Skeletal muscle cell (primary cell): ENCODE measurements around the gene LANCL3.

Experiments
- DNase-seq: peaks from one replicate; pipeline ENCODE4 v3.0.0-alpha.2; 2010; ENCODE audit warnings: low read depth
- H3K4me3 ChIP-seq: 2 replicates; pipeline ENCODE4 v1.5.1; 2011; ENCODE audit warnings: low read depth, mild to moderate bottlenecking, control low read depth, low read length, moderate library complexity

The LANCL3 gene

GRCh38 chrX:37676811-37677210, 105.3 kb downstream of the LANCL3 start:
- no peak for DNase-seq
- no peak overlapping the region for H3K4me3 ChIP-seq

GRCh38 chrX:37677243-37677642, 105.8 kb downstream of the LANCL3 start:
- H3K4me3 ChIP-seq, result no peak overlapping the region
- DNase-seq, result no peak

- no peak overlapping the region for H3K4me3 ChIP-seq
- DNase-seq, result no peak
Measured at GRCh38 chrX:37677765-37678164, 106.3 kb downstream of the LANCL3 start.

- no peak for DNase-seq
- no peak overlapping the region for H3K4me3 ChIP-seq
Measured at GRCh38 chrX:37678574-37678973, 107.1 kb downstream of the LANCL3 start.

- no peak for DNase-seq
- H3K4me3 ChIP-seq, result no peak overlapping the region
Measured at GRCh38 chrX:37679230-37679629, 107.8 kb downstream of the LANCL3 start.

- no peak overlapping the region for H3K4me3 ChIP-seq
Measured at GRCh38 chrX:37679888-37680287, 108.4 kb downstream of the LANCL3 start.

GRCh38 chrX:37684426-37684825, 113.0 kb downstream of the LANCL3 start:
- H3K4me3 ChIP-seq, result no peak overlapping the region
- no peak for DNase-seq

More at GRCh38 chrX:37679888-37680287, 108.4 kb downstream of the LANCL3 start:
- DNase-seq, result no peak

- DNase-seq, result no peak
- no peak overlapping the region for H3K4me3 ChIP-seq
Measured at GRCh38 chrX:37684973-37685372, 113.5 kb downstream of the LANCL3 start.

- DNase-seq, result no peak
- H3K4me3 ChIP-seq, result peak within 1 kb of the TSS; percentile 44
Measured at GRCh38 chrX:37685381-37686359, 114.2 kb downstream of the LANCL3 start, which contains the start of gene XK. TSS of gene XK (plus strand) at chrX:37685791. CDS start at chrX:37685962, 171 bp downstream.

- no peak overlapping the region for H3K4me3 ChIP-seq
- DNase-seq, result no peak
Measured at GRCh38 chrX:37686369-37686995, 115.0 kb downstream of the LANCL3 start.

GRCh38 chrX:37686996-37687395, 115.5 kb downstream of the LANCL3 start:
- DNase-seq, result no peak
- H3K4me3 ChIP-seq, result no peak overlapping the region

- DNase-seq, result no peak
- H3K4me3 ChIP-seq, result no peak overlapping the region
Measured at GRCh38 chrX:37690119-37690518, 118.7 kb downstream of the LANCL3 start.

- no peak overlapping the region for H3K4me3 ChIP-seq
- DNase-seq, result no peak
Measured at GRCh38 chrX:37692918-37693317, 121.5 kb downstream of the LANCL3 start.

- no peak overlapping the region for H3K4me3 ChIP-seq
- DNase-seq, result no peak
Measured at GRCh38 chrX:37697169-37697760, 125.8 kb downstream of the LANCL3 start.

GRCh38 chrX:37701588-37701987, 130.1 kb downstream of the LANCL3 start:
- H3K4me3 ChIP-seq, result no peak overlapping the region
- no peak for DNase-seq

GRCh38 chrX:37711991-37712390, 140.5 kb downstream of the LANCL3 start:
- H3K4me3 ChIP-seq, result no peak overlapping the region
- DNase-seq, result no peak

- DNase-seq, result no peak
- no peak overlapping the region for H3K4me3 ChIP-seq
Measured at GRCh38 chrX:37712458-37712857, 141.0 kb downstream of the LANCL3 start.

GRCh38 chrX:37714479-37714878, 143.0 kb downstream of the LANCL3 start:
- H3K4me3 ChIP-seq, result no peak overlapping the region
- no peak for DNase-seq

- no peak overlapping the region for H3K4me3 ChIP-seq
- no peak for DNase-seq
Measured at GRCh38 chrX:37716602-37717001, 145.1 kb downstream of the LANCL3 start.

- no peak overlapping the region for H3K4me3 ChIP-seq
Measured at GRCh38 chrX:37717708-37718107, 146.2 kb downstream of the LANCL3 start.

More at GRCh38 chrX:37717708-37718107, 146.2 kb downstream of the LANCL3 start:
- DNase-seq, result no peak
